Hypothalamus (tissue), 51 donors: Measurements from ENCODE around the gene LAMA3.
A peak's percentile ranks its signal among the peaks of the same experiment; 100 is the strongest.

Experiments used
- DNase-seq, 51 donors: peaks; one replicate each; lab custom pipeline; 2025; lab: John Stamatoyannopoulos, UW

Gene LAMA3

GRCh38 chr18:23982155-23983079 lies 293.2 kb downstream of the LAMA3 start:
- peak in 33 of 51 donors; percentile 3 to 67 (median 31) for DNase-seq

GRCh38 chr18:23983112-23983511 lies 293.9 kb downstream of the LAMA3 start:
- no peak for DNase-seq

DNA sequence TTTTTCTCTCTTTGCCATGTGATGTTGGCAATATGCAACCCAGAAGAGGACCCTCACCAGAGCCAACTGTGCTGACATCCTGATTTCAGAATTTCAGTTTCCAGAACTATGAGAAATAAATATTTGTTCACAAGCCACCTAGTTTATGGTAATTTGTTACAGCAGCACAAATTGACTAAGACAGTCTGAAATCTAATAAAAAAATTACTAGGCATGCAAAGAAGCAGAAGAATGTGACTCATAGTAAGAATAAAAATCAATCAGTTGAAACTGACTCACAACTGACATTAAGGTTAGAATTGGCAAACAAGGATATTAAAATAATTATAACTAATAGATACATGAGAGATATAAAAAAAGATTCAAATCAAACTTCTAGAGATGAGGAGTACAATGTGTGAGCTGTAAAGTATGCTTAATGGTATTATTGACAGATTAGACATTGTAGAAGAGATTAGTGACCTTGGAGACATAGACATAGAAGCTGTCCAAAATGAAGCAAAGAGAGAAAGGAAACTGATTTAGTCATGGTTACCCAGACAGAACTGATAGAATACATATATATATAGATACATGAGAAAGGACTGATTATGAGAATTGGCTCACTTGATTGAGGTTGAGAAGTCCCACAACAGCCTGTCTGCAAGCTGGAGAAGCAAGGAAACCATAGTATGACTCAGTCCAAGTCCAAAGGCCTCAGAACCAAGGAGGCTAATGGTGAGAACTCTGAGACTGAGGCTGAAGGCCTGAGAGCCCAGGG lies 297.5 kb downstream of the LAMA3 start:
- DNase-seq = no peak

DNA sequence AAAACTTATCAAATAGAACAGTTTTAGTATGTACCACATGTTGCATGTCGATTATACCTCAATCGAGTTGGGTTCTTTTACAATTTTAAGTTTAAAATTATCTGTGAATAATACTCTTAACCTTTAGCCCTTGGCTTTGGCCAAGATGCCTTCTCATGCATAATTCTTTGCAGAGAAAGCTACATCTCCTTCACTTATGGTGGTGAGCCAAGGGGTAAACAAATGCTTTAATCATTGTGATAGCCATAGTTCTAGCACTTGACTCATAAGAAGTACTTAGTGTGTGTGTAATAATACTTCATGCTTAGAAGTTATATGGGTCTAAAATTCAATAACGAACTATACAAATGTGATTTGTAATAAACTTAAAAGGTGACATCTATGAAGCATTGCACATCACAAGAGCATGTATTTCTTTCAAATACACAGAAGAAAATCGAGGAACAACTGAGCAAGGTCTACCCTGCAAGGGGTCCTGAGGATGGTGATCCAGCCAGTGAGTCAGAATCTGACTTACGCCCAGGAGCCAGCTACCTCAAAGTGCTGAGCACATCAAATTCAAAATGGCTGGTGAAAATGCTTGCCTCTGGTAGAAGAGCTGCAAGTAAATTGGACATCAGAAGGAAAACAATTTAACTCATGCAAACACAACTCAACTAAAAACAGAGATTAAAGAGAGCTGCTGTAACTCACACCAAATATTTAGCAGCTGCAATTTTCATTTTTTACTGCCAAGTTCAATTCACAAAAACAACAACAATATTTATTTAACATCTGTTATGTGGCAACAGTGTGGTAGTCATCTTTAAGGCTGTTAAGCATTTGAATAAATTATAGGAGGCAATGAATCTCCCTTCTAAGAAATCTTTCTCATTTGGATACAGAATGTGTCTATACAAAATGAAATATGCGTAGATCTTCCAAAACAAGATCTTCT lies 301.5 kb downstream of the LAMA3 start:
- no peak for DNase-seq

- DNase-seq = peak in 27 of 51 donors; percentile 4 to 77 (median 37)
Observed at GRCh38 chr18:23992089-23992940, 303.1 kb downstream of the LAMA3 start.

DNA sequence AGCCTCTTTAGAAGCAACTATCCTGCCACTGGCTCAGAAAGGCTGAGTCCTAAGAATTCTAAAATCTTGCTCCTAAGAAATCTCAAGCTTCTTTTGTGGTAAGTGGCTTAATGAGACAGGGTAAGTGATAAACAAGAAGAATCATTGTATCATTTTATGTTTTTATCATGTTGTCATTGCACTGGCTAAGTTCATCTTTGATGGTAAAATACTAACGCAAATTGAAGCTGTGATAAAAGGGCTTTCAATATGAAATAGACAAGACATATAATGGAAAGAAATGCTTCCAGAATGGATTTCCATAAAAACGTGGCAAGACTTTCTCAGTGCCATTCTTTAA lies 303.7 kb downstream of the LAMA3 start:
- DNase-seq = no peak

GRCh38 chr18:23994361-23994902 lies 305.2 kb downstream of the LAMA3 start:
- DNase-seq = peak in 17 of 51 donors; percentile 1 to 49 (median 19)

DNA sequence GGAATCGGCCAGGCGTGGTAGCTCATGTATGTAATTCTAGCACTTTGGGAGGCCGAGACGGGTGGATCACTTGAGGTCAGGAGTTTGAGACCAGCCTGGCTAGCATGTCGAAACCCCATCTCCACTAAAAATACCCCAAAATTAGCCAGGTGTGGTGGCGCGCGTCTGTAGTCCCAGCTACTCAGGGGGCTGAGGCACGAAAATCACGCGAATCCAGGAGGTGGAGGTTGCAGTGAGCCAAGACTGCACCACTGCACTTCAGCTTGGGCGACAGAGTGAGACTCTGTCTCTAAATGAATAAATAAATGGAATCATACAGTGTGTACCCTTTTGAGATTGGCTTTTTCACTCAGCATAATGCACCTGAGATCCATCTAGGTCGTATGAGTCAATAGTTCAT lies 305.9 kb downstream of the LAMA3 start:
- DNase-seq = no peak

DNA sequence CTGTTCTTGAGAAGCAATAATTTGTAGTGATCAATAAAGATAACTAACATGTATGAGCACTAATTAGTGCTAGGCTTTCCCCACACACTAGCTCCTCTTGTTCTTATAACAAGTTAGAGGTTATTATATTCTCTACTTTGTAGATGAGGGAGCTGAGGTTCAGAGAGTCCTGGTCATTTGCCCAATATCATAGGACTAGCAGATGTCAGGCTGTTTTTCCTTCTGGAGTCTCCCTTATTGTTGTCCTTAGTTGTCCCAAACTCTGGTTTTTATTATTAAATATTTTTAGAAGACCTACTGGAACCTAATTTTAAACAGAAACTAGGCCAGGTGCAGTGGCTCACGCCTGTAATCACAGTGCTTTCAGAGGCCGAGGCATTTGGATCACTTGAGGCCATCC lies 308.8 kb downstream of the LAMA3 start:
- no peak for DNase-seq

DNA sequence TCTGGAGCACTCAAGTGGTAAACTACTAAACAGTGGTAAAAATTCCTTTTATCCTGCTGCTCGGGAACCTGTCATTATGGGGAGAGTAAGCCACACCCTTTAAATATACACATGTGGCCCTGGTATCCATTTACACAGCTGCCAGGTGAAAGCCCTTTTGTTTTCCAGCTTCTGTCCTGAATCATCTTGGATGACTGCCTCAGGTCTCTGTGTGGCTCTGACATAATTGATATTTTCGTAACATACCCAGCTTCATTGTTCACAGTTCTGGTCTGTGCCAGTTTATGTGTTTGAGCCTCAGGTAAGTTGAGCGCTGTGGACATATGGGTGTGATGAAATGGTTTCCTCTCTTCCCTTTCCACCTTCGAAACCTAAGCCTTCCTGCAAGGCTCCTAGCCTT lies 309.6 kb downstream of the LAMA3 start:
- no peak for DNase-seq

DNA sequence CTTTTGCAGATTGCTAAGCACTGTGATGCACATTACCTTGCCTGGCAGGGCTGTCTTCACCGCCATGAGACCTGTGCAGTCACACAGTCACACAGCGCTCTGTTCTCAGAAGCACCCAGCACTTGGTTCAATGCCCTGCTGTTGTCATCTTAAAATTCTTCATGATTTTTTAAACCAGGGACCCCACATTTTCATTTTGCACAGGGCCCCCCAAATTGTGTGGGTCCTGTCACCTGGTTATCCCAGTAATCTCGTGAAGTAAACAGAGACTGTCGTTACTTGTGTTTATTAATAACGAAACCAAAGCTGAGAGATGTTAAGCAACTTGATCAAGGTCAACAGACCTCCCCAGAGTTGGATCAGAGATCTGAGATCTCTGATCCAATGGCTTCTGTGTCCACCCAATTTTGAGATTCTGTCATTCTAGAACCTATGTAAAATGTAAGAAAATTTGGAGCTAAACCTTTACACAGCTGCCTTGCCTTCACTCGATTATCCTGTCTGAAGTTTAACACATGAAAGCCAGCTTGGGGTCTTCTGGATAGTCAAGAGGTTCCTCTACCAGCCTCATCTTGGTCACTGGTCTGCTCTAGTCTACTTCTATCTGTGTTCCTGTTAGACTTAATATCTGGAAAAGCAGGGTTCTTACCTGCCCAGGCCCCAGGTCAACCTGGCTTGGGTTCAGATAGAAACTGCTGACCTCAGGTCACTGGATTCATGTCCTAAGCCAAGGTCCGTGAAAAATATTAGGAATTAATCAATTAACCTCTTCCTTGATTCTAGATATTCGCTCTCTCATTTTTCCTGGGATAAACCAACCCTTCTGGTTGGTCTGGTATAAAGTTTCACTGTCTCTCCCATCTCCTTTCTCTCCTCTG lies 311.6 kb downstream of the LAMA3 start:
- DNase-seq = no peak

DNA sequence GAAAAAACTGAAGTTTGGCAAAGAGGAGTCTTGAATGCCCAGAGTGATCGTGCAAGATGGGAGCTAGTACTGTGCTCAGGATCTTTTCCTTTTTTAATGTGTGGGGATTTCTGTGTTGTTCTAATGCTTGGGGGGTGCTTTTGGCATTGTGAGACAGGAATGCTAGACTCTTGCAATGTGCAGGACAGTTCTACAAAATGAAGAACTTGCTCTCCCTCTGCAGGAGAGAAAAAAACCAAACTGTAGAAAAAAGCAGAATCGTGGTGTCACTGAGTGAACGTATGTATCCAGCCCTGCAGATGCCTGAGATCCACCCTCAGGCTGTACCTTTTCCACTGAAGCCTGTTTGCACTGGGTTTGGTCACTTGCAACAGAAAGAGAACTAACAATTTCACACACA lies 313.2 kb downstream of the LAMA3 start:
- no peak for DNase-seq

DNA sequence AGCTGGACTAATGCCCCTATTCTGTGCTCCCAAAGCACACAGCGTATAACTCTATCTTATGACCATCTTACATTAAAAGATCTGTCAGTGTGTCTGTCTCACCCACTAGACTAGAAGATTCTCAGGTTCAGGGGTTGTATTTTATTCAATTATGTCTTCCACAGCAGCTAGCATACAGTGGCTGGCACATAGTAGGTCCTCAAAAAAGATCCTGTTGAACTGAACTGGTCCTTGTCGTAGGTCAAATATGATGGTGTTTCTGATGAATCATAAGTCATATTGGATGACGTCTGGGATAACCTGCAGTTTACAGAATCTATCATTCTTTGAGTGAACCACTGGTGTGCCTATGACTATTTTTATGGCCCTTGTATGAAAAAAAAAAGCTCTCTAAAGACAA lies 314.0 kb downstream of the LAMA3 start:
- DNase-seq = no peak

DNA sequence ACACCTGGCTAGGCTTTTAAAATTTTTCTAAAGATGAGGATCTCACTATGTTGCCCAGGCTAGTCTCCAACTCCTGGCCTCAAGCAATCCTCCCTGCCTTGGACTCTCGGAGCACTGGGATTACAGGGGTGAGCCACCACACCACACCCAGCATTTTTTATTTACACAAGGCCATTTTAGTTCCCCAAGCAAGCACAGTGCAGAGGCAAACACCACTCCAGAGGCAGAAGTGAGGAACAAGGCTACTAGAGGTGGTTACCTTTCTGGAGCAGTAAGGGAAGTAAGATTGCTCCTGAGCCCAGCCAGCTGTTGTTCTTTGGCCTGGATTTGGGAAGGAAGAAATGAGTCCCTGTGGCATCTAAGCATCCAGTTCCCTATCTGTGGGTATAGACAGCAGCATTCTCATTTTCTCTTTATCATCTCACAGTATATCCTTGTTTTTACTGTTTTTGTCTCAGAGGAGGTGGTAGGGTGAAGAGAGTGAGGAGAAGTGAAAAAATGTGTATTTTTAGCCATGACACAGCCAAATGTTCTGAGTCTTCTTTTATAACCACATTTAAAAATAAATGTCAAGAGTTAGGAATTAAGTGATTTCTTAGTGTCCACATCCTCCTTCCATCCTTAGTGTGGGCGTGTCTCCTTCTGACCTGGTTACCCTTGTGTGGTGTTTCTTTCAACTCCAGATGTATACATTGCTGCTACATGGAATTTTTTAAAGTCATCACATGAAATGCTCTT lies 314.8 kb downstream of the LAMA3 start:
- no peak for DNase-seq
